T-helper 17 cell (primary cell): ENCODE results near the gene LCP1. TPM values are rescaled to one million over a fixed set of nuclear protein-coding genes. Genes with fewer than 3 reads are reported as not detected.

Experiments
- ATAC-seq: fragments of 150-1000 bp; cut with Tn5 transposase; 2 replicates; pipeline ENCODE4 v1.10.0; 2021; ENCODE audit warnings: mild to moderate bottlenecking, moderate library complexity
- DNase-seq, 3 donors: peaks; one replicate each; pipeline versions ENCODE4 v3.0.0 to v3.0.0-alpha.2; 2020 to 2021
- H3K9me3 ChIP-seq: one replicate; pipeline ENCODE4 v1.7.0; 2013; ENCODE audit warnings: low read length, mild to moderate bottlenecking; ENCODE audit not compliant: control insufficient read depth, poor library complexity, severe bottlenecking
- H3K27ac Mint-ChIP-seq: one replicate; pipeline ENCODE4 v1.8.0; 2022; ENCODE audit warnings: mild to moderate bottlenecking, moderate library complexity, mixed read lengths
- H3K27me3 Mint-ChIP-seq: one replicate; pipeline ENCODE4 v1.8.0; 2022; ENCODE audit warnings: mixed read lengths
- H3K36me3 Mint-ChIP-seq: one replicate; pipeline ENCODE4 v1.8.0; 2022; ENCODE audit warnings: low read depth, mixed read lengths
- H3K4me1 Mint-ChIP-seq: one replicate; pipeline ENCODE4 v1.8.0; 2022; ENCODE audit warnings: mild to moderate bottlenecking, mixed read lengths
- H3K4me3 Mint-ChIP-seq: one replicate; pipeline ENCODE4 v1.8.0; 2022; ENCODE audit warnings: mild to moderate bottlenecking, moderate library complexity, mixed read lengths
- total RNA-seq, 4 donors: library from RNA in 2 of 4; stranded (reverse) in 2 of 4; gene quantifications; one replicate each; pipeline ENCODE4 v1.2.3 and lab custom pipeline; 2022 to 2026

The LCP1 gene
- total RNA-seq, 2 donors from 2014 or later: 485 to 528 TPM

GRCh38 chr13:46088821-46089562 lies 93.0 kb downstream of the LCP1 start:
- peaks cover 40% of the 10 kb centered on the region for H3K27me3 Mint-ChIP-seq
- H3K4me1 Mint-ChIP-seq: no peaks in the 10 kb centered on the region
- no peak for ATAC-seq
- H3K4me3 Mint-ChIP-seq: no peak overlapping the region
- no peaks in the 10 kb centered on the region for H3K9me3 ChIP-seq
- H3K36me3 Mint-ChIP-seq: peaks cover 3% of the 10 kb centered on the region
- H3K27ac Mint-ChIP-seq: peak overlapping the region; percentile 24
- no peak for DNase-seq

- H3K4me3 Mint-ChIP-seq: no peak overlapping the region
- H3K27ac Mint-ChIP-seq: no peak overlapping the region
- no peaks in the 10 kb centered on the region for H3K9me3 ChIP-seq
- H3K4me1 Mint-ChIP-seq: no peaks in the 10 kb centered on the region
- ATAC-seq (no peak), DNase-seq (no peak)
- H3K27me3 Mint-ChIP-seq: peaks cover 28% of the 10 kb centered on the region
- H3K36me3 Mint-ChIP-seq: peaks cover under 1% of the 10 kb centered on the region
These were observed 94.5 kb downstream of the LCP1 start for GRCh38 chr13:46087481-46087880.

- H3K4me1 Mint-ChIP-seq: no peaks in the 10 kb centered on the region
- ATAC-seq (no peak), DNase-seq (no peak)
- H3K27me3 Mint-ChIP-seq: peaks cover 23% of the 10 kb centered on the region
- no peak overlapping the region for H3K27ac Mint-ChIP-seq
- no peaks in the 10 kb centered on the region for H3K36me3 Mint-ChIP-seq
- no peak overlapping the region for H3K4me3 Mint-ChIP-seq
- no peaks in the 10 kb centered on the region for H3K9me3 ChIP-seq
These were observed 95.0 kb downstream of the LCP1 start for GRCh38 chr13:46086985-46087384.

- Mint-ChIP-seq H3K4me1 (no peaks in the 10 kb centered on the region), H3K27ac (no peak overlapping the region), H3K4me3 (no peak overlapping the region), H3K27me3 (peaks cover 22% of the 10 kb centered on the region), H3K36me3 (no peaks in the 10 kb centered on the region)
- no peaks in the 10 kb centered on the region for H3K9me3 ChIP-seq
- ATAC-seq (no peak), DNase-seq (no peak)
These were observed 95.5 kb downstream of the LCP1 start for GRCh38 chr13:46086421-46086922.

DNA sequence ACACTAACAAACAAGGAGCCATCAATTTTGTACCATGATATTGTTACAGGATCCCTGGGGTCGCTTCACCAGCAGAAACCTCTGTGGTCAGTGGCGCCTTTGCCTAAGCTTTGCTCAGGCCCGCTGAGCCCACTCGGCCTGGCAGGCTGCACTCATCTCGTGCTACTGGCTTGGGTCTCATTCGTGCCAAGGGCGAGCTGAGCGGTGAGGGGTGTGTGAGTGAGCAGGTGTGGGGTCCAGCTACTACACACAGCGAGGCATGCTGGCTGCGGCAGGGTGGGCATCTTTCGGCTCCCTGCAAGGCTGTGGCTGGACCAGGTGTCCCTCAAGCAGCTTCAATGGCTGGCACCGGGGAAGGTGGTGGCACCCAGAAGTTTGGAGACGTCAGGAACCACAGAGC lies 96.2 kb downstream of the LCP1 start:
- ATAC-seq: no peak
- H3K27ac Mint-ChIP-seq: no peak overlapping the region
- peaks cover 16% of the 10 kb centered on the region for H3K27me3 Mint-ChIP-seq

GRCh38 chr13:46082324-46082723 lies 99.7 kb downstream of the LCP1 start:
- Mint-ChIP-seq H3K27me3 (peaks cover 16% of the 10 kb centered on the region), H3K4me1 (peaks cover 8% of the 10 kb centered on the region), H3K4me3 (no peak overlapping the region), H3K36me3 (no peaks in the 10 kb centered on the region), H3K27ac (no peak overlapping the region)
- no peaks in the 10 kb centered on the region for H3K9me3 ChIP-seq
- no peak for ATAC-seq
- no peak for DNase-seq

More for the DNA sequence above, 96.2 kb downstream of the LCP1 start:
- no peaks in the 10 kb centered on the region for H3K9me3 ChIP-seq
- DNase-seq: no peak
- H3K4me1 Mint-ChIP-seq: no peaks in the 10 kb centered on the region
- H3K4me3 Mint-ChIP-seq: no peak overlapping the region
- no peaks in the 10 kb centered on the region for H3K36me3 Mint-ChIP-seq

DNA sequence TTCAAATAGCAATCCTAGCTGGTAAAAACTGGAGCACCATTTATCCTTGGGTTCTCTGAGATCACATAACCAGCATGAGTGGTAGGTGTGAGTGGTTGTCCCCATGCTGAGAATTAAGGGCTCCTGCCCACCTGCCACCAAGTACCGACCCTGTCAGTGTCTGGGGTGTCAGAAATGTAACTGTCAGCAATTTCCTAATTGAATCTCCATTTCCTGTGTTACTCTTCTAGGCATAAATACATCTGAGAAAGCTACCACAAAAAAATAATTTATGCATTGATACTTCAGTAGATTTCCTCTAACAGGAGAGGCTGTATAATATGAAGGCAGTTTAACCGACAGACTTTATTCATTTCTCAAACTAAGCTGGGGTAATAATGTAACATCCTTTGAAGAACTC lies 102.2 kb downstream of the LCP1 start:
- Mint-ChIP-seq H3K27ac (peak overlapping the region; percentile 51), H3K36me3 (no peaks in the 10 kb centered on the region), H3K4me1 (peaks cover 8% of the 10 kb centered on the region), H3K4me3 (no peak overlapping the region), H3K27me3 (peaks cover 2% of the 10 kb centered on the region)
- H3K9me3 ChIP-seq: no peaks in the 10 kb centered on the region
- DNase-seq: no peak
- ATAC-seq: no peak

- H3K9me3 ChIP-seq: no peaks in the 10 kb centered on the region
- ATAC-seq: no peak
- Mint-ChIP-seq H3K4me1 (peaks cover 8% of the 10 kb centered on the region), H3K4me3 (no peak overlapping the region), H3K27ac (no peak overlapping the region), H3K27me3 (peaks cover 11% of the 10 kb centered on the region), H3K36me3 (no peaks in the 10 kb centered on the region)
- no peak for DNase-seq
These were observed 104.7 kb downstream of the LCP1 start for GRCh38 chr13:46077265-46077664.

DNA sequence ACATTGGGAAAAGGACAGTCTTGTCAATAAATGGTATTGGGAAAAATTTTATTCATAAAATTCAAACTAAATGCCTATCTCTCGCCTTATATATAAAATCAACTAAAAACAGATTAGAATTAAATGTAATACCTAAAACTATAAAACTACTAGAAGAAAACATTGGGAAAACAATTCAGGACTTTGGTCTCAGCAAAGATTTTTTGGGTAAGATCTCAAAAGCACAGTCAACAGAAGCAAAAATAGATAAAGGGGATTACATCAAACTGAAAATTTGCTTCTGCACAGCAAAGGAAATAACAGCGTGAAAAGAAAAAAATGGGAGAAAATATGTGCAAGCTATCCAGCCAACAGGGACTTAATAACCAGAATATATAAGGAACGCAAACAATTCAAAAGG lies 105.2 kb downstream of the LCP1 start:
- DNase-seq (no peak), ATAC-seq (no peak)
- Mint-ChIP-seq H3K4me1 (peaks cover 8% of the 10 kb centered on the region), H3K4me3 (no peak overlapping the region), H3K36me3 (no peaks in the 10 kb centered on the region), H3K27me3 (peaks cover 11% of the 10 kb centered on the region), H3K27ac (no peak overlapping the region)
- no peaks in the 10 kb centered on the region for H3K9me3 ChIP-seq

Other genes starting within 250 kb of the LCP1 start
- gene ZC3H13, start 129.4 kb downstream of the LCP1 start, total RNA-seq: 10 to 100 TPM; 46.5 to 48.6 TPM
- not detected for gene CPB2, start 77.1 kb downstream of the LCP1 start, total RNA-seq
- gene LRRC63, start 29.8 kb upstream of the LCP1 start, total RNA-seq: under 1 TPM; 0.39 to 0.60 TPM
- gene RUBCNL, start 205.1 kb upstream of the LCP1 start, total RNA-seq: 1 to 10 TPM in 1 of 2 donors, under 1 TPM in 1; 0.13 to 5.8 TPM